Glutamatergic neuron (in vitro differentiated cells): ENCODE data around the gene RUFY1. TPM values are rescaled to one million over a fixed set of nuclear protein-coding genes. Genes with fewer than 3 reads are reported as not detected.

ENCODE experiments used
- DNase-seq: peaks from one replicate; pipeline ENCODE4 v3.0.0; 2022
- H3K27ac Mint-ChIP-seq: one replicate; pipeline ENCODE4 v1.8.0; 2020; ENCODE audit warnings: mild to moderate bottlenecking, mixed read lengths, inconsistent platforms; ENCODE audit not compliant: unreplicated experiment
- H3K27me3 Mint-ChIP-seq: one replicate; pipeline ENCODE4 v1.8.0; 2020; ENCODE audit warnings: mild to moderate bottlenecking, moderate library complexity, mixed read lengths, inconsistent platforms; ENCODE audit not compliant: unreplicated experiment
- H3K36me3 Mint-ChIP-seq: one replicate; pipeline ENCODE4 v1.8.0; 2020; ENCODE audit warnings: mild to moderate bottlenecking, mixed read lengths, inconsistent platforms; ENCODE audit not compliant: unreplicated experiment
- H3K4me1 Mint-ChIP-seq: one replicate; pipeline ENCODE4 v1.8.0; 2020; ENCODE audit warnings: mild to moderate bottlenecking, low read depth, mixed read lengths, inconsistent platforms; ENCODE audit not compliant: unreplicated experiment
- H3K4me3 Mint-ChIP-seq: one replicate; pipeline ENCODE4 v1.8.0; 2020; ENCODE audit warnings: mild to moderate bottlenecking, mixed read lengths, inconsistent platforms; ENCODE audit not compliant: unreplicated experiment
- H3K9me3 Mint-ChIP-seq: one replicate; pipeline ENCODE4 v1.8.0; 2020; ENCODE audit warnings: mild to moderate bottlenecking, moderate library complexity, mixed read lengths, inconsistent platforms; ENCODE audit not compliant: unreplicated experiment
- CTCF ChIP-seq: fragments of 200-600 bp; sonication (generic); IDR thresholded peaks from one replicate; pipeline ENCODE4 v1.5.0; 2021; ENCODE audit not compliant: partially characterized antibody, unreplicated experiment
- total RNA-seq: library from RNA; stranded (reverse); fragmentation: NEBNext Ultra II Directional; extraction: Animal tissue kit (Norgen Biotek cat#: 25700); gene quantifications from one replicate; pipeline ENCODE4 v1.2.1, GENCODE V29; 2021; ENCODE audit not compliant: unreplicated experiment

RUFY1 gene
- total RNA-seq, 1 donor from 2014 or later, result 30.4 TPM

- Mint-ChIP-seq H3K27ac (no peak overlapping the region), H3K4me3 (peak overlapping the region; percentile 97), H3K9me3 (peaks cover 17% of the 10 kb centered on the region), H3K36me3 (peaks cover 9% of the 10 kb centered on the region), H3K27me3 (peaks cover 18% of the 10 kb centered on the region), H3K4me1 (peaks cover 32% of the 10 kb centered on the region)
- DNase-seq, result no peak
- TF ChIP-seq CTCF, result no peak
Observed at GRCh38 chr5:179620703-179621350, 70.5 kb downstream of the RUFY1 start.

- DNase-seq, result no peak
- Mint-ChIP-seq H3K27ac (peak overlapping the region; percentile 63), H3K4me3 (peak overlapping the region; percentile 97), H3K9me3 (peaks cover 17% of the 10 kb centered on the region), H3K36me3 (peaks cover 9% of the 10 kb centered on the region), H3K4me1 (peaks cover 32% of the 10 kb centered on the region), H3K27me3 (peaks cover 18% of the 10 kb centered on the region)
- TF ChIP-seq CTCF, result no peak
Observed at GRCh38 chr5:179621551-179622214, 71.3 kb downstream of the RUFY1 start.

GRCh38 chr5:179623003-179623905 lies 72.9 kb downstream of the RUFY1 start, which contains the start of gene HNRNPH1:
Gene HNRNPH1, minus strand, starts transcription at chr5:179623671. Its CDS starts 538 bp downstream, at chr5:179623133.
- Mint-ChIP-seq H3K9me3 (peaks cover 17% of the 10 kb centered on the region), H3K36me3 (peaks cover 9% of the 10 kb centered on the region), H3K4me3 (peak within 1 kb of the TSS; percentile 97), H3K27ac (peak within 1 kb of the TSS; percentile 98), H3K27me3 (peaks cover 16% of the 10 kb centered on the region), H3K4me1 (peaks cover 20% of the 10 kb centered on the region)
- TF ChIP-seq CTCF, result peak; percentile 34
- DNase-seq, result peak; percentile 98

GRCh38 chr5:179623906-179624741 lies 73.8 kb downstream of the RUFY1 start:
- H3K27ac Mint-ChIP-seq, result peak overlapping the region; percentile 98
- peaks cover 17% of the 10 kb centered on the region for H3K9me3 Mint-ChIP-seq
- H3K4me1 Mint-ChIP-seq, result peaks cover 18% of the 10 kb centered on the region
- peak; percentile 34 for DNase-seq
- H3K36me3 Mint-ChIP-seq, result peaks cover 9% of the 10 kb centered on the region
- H3K4me3 Mint-ChIP-seq, result peak overlapping the region; percentile 91
- peaks cover 16% of the 10 kb centered on the region for H3K27me3 Mint-ChIP-seq
- no peak for TF ChIP-seq CTCF
